WERI-Rb-1 (cell line): Measurements from ENCODE around the gene DYNC1LI1.

ENCODE experiments used
- DNase-seq: peaks from one replicate; pipeline ENCODE4 v3.0.0-alpha.2; 2020
- H3K27ac ChIP-seq: fragments of 250-450 bp; sonication (Bioruptor Pico); 2 replicates; pipeline ENCODE4 v1.5.1; 2020; ENCODE audit warnings: mild to moderate bottlenecking, moderate library complexity
- H3K27me3 ChIP-seq: fragments of 250-450 bp; sonication (Bioruptor Pico); 2 replicates; pipeline ENCODE4 v1.5.1; 2021; ENCODE audit warnings: mild to moderate bottlenecking, low read depth, moderate library complexity; ENCODE audit not compliant: insufficient read depth, severe bottlenecking
- H3K36me3 ChIP-seq: fragments of 250-450 bp; sonication (Bioruptor Pico); 2 replicates; pipeline ENCODE4 v1.5.1; 2020; ENCODE audit warnings: mild to moderate bottlenecking, moderate library complexity
- H3K4me3 ChIP-seq: 2 replicates; pipeline ENCODE4 v1.5.1; 2011; ENCODE audit warnings: low read depth, mild to moderate bottlenecking, control low read depth, low read length
- H3K9me3 ChIP-seq: fragments of 250-450 bp; sonication (Bioruptor Pico); 2 replicates; pipeline ENCODE4 v1.5.1; 2021; ENCODE audit warnings: mild to moderate bottlenecking, moderate library complexity; ENCODE audit not compliant: severe bottlenecking
- CTCF ChIP-seq: IDR thresholded peaks from 2 replicates; pipeline ENCODE4 v1.5.1; 2011; ENCODE audit warnings: low read depth, mild to moderate bottlenecking, control low read depth, inconsistent platforms, low read length

DYNC1LI1 gene

DNA sequence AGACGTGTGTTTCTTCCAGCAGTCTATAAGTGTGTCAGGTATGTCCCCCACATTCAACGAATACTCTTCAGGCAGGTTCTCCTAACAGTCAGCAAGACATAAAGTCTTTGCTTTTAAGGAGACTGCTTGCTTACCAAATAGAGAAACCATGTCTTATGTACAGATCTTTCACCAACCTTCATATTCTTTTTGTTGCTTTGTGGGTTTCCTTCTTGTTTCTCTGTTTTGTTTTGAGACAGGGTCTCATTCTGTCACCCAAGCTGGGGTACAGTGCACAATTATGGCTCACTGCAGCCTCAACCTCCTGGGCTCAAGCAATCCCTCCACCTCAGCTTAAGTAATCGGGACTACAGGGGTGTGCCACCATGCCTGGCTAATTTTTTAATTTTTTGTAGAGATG, 14.3 kb downstream of the DYNC1LI1 start:
- Histone ChIP-seq H3K4me3 (no peak overlapping the region), H3K9me3 (no peaks in the 10 kb centered on the region), H3K36me3 (no peaks in the 10 kb centered on the region; the same call in 1 of the 2 replicates), H3K27me3 (no peaks in the 10 kb centered on the region), H3K27ac (no peak overlapping the region)
- TF ChIP-seq CTCF, result no peak
- DNase-seq, result no peak

DNA sequence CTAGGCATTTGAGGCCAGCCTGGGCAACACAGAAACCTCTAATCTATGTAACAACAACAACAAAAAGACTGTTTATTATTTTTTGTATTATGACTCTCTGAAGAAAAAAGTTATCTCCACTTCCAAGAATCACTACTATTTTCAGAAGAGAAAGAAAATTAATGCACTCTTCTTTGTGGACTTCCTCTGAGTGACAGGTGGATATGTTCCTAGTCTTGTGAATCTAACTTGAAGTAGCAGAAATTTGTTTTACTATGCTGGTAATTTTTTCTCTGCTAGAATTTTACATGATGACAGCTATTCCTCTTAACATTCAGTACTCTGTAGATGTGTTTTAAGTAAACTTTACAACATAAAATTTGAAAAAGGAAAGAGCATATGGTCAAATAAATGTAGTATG, 16.7 kb downstream of the DYNC1LI1 start:
- no peak overlapping the region for H3K27ac ChIP-seq
- H3K9me3 ChIP-seq, result no peaks in the 10 kb centered on the region
- no peaks in the 10 kb centered on the region for H3K27me3 ChIP-seq
- no peaks in the 10 kb centered on the region for H3K36me3 ChIP-seq
- H3K4me3 ChIP-seq, result no peak overlapping the region
- no peak for TF ChIP-seq CTCF
- DNase-seq, result no peak

DNA sequence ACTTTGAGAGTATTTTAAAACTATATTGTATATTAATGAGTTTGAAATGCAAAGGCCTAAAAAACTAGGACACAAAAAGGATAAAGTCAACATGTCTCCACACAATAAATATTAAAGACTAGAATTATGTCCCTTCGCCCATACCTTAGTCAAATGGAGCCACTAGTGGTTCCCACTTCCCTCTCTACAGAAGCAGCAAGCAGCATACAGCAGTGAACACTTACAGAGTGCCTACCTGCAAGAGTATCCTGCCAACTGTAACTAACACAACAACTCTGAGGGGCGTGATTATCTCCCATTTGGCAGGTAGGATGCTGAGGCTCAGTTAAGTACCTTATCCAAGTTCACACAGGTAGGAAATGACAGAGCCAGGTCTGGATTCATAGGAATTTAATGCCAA, 17.2 kb downstream of the DYNC1LI1 start:
- TF ChIP-seq CTCF, result no peak
- no peaks in the 10 kb centered on the region for H3K27me3 ChIP-seq
- DNase-seq, result no peak
- H3K36me3 ChIP-seq, result no peaks in the 10 kb centered on the region
- no peak overlapping the region for H3K27ac ChIP-seq
- H3K4me3 ChIP-seq, result no peak overlapping the region
- no peaks in the 10 kb centered on the region for H3K9me3 ChIP-seq

GRCh38 chr3:32552013-32552412, 18.6 kb downstream of the DYNC1LI1 start:
- H3K36me3 ChIP-seq, result no peaks in the 10 kb centered on the region
- H3K27ac ChIP-seq, result no peak overlapping the region
- no peaks in the 10 kb centered on the region for H3K27me3 ChIP-seq
- no peak for DNase-seq
- H3K9me3 ChIP-seq, result no peaks in the 10 kb centered on the region
- H3K4me3 ChIP-seq, result no peak overlapping the region
- TF ChIP-seq CTCF, result no peak

DNA sequence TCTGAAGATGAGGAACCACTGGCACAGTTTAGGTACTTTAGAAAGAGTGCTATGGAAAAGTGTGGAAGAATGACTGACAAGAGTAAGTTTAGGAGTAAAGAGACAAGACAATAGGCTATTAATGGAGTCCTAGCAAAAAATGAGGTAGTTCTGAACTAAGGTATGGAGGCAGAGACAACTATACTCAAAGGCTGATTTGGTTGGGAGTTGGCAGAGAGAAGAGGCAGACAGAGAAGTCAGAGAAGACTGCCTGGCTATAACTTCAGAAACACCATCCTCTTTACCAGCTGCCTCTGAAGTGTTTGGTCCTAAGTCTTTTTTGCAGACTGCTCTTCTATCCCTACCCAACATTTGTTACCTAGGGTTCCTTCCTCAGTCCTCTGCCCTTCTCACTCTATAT, 19.2 kb downstream of the DYNC1LI1 start:
- Histone ChIP-seq H3K4me3 (no peak overlapping the region), H3K9me3 (no peaks in the 10 kb centered on the region), H3K27me3 (no peaks in the 10 kb centered on the region), H3K27ac (no peak overlapping the region), H3K36me3 (no peaks in the 10 kb centered on the region)
- DNase-seq, result no peak
- no peak for TF ChIP-seq CTCF

DNA sequence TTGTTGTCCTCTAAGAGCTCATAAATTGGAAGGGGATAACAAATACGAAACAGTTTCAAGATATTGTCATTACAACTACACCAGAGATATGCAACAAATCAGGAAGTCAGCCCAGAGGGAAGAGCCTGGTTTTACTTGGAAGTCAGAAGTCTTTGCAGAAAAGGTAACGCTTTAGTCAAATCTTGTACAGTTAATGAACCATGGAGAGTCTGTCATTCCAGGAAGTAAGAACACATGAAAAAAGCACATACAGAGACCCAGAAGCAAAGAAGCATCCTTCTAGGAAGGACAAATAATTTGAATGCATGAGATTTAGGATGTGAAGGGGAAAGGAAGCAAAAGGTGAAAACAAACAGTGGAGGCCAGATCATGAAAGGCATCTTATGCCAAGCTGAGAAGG, 19.6 kb downstream of the DYNC1LI1 start:
- no peak overlapping the region for H3K27ac ChIP-seq
- H3K4me3 ChIP-seq, result no peak overlapping the region
- H3K27me3 ChIP-seq, result no peaks in the 10 kb centered on the region
- no peaks in the 10 kb centered on the region for H3K9me3 ChIP-seq
- no peak for TF ChIP-seq CTCF
- no peak for DNase-seq
- no peaks in the 10 kb centered on the region for H3K36me3 ChIP-seq
